Colonic mucosa (tissue), 4 donors: ENCODE results near the gene DESI1. TPM values are rescaled to one million over a fixed set of nuclear protein-coding genes. Genes with fewer than 3 reads are reported as not detected.

ENCODE experiments used
- DNase-seq: peaks from one replicate; pipeline ENCODE4 v3.0.0-alpha.2; 2020
- H3K27ac ChIP-seq: fragments of 200-600 bp; one replicate; pipeline ENCODE4 v1.8.0; 2021
- H3K27me3 ChIP-seq: fragments of 200-600 bp; one replicate; pipeline ENCODE4 v1.8.0; 2021
- H3K36me3 ChIP-seq: fragments of 200-600 bp; one replicate; pipeline ENCODE4 v1.8.0; 2021
- H3K4me1 ChIP-seq: fragments of 200-600 bp; one replicate; pipeline ENCODE4 v1.8.0; 2021; ENCODE audit warnings: mild to moderate bottlenecking
- H3K4me3 ChIP-seq: fragments of 200-600 bp; one replicate; pipeline ENCODE4 v1.8.0; 2021
- H3K9ac ChIP-seq, 2 donors: one replicate each; pipeline ENCODE4 v1.7.0; 2013; ENCODE audit warnings: control low read depth in 2 of 2, low read depth in 2 of 2, low read length in 2 of 2
- H3K9me3 ChIP-seq: fragments of 200-600 bp; one replicate; pipeline ENCODE4 v1.8.0; 2021
- CTCF ChIP-seq: fragments of 200-600 bp; IDR thresholded peaks from one replicate; pipeline ENCODE4 v1.8.0; 2022; ENCODE audit warnings: antibody characterized with exemption, mild to moderate bottlenecking
- intact Hi-C: fragments of 100-400 bp; cut with DNase I; formaldehyde crosslinking; loops from one replicate; pipeline ENCODE4 v1.14.1; 2022
- total RNA-seq, 2 donors: library from RNA; stranded (reverse); fragmentation: NEBNext Ultra II Directional in 1 of 2; extraction: Animal tissue kit (Norgen Biotek cat#: 25700) in 1 of 2; gene quantifications; one replicate each; pipeline ENCODE4 v1.2.1, GENCODE V29; 2021
- donor health status: healthy.
- donor health status: DM: no; HTN: no; CAD: no.
- donor health status: DM: no; HTN: no; CAD: no.

Gene DESI1
- total RNA-seq, 2 donors from 2014 or later, result 19.2 to 32.1 TPM

DNA sequence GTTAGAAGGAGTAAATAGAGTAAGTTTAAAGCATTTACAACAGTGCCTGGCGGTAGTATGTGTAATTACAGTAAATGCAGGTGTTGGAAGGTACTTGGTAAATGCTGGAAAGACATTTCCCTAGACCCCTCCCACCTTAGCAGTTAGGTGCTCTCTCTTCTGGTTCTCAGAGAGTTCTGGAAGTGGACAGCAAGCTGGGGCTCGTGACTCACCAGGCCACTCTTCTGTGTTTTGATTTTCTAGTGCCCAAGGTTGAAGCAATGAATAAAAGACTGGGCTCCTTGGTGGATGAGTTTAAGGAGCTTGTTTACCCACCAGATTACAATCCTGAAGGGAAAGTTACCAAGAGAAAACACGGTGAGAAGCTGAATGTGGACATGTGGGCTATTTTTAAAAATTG, 40.2 kb upstream of the DESI1 start:
- intact Hi-C loops, result no loop called here
- no peak for DNase-seq
- peaks cover 46% of the 10 kb centered on the region for H3K36me3 ChIP-seq

GRCh38 chr22:41660416-41660815, 39.6 kb upstream of the DESI1 start:
- intact Hi-C loops, result no loop called here
- no peak overlapping the region for H3K9ac ChIP-seq
- H3K27me3 ChIP-seq, result no peaks in the 10 kb centered on the region
- H3K4me1 ChIP-seq, result no peaks in the 10 kb centered on the region
- no peak for TF ChIP-seq CTCF
- peaks cover 46% of the 10 kb centered on the region for H3K36me3 ChIP-seq
- no peak for DNase-seq
- H3K4me3 ChIP-seq, result no peak overlapping the region
- no peak overlapping the region for H3K27ac ChIP-seq
- H3K9me3 ChIP-seq, result no peaks in the 10 kb centered on the region

More for the DNA sequence above, 40.2 kb upstream of the DESI1 start:
- no peaks in the 10 kb centered on the region for H3K9me3 ChIP-seq
- no peaks in the 10 kb centered on the region for H3K27me3 ChIP-seq
- no peaks in the 10 kb centered on the region for H3K4me1 ChIP-seq
- no peak overlapping the region for H3K9ac ChIP-seq
- H3K4me3 ChIP-seq, result no peak overlapping the region
- H3K27ac ChIP-seq, result no peak overlapping the region
- no peak for TF ChIP-seq CTCF

GRCh38 chr22:41659941-41660340, 39.1 kb upstream of the DESI1 start:
- H3K27ac ChIP-seq, result no peak overlapping the region
- no peaks in the 10 kb centered on the region for H3K4me1 ChIP-seq
- TF ChIP-seq CTCF, result no peak
- no peaks in the 10 kb centered on the region for H3K27me3 ChIP-seq
- no peaks in the 10 kb centered on the region for H3K9me3 ChIP-seq
- no peak overlapping the region for H3K9ac ChIP-seq
- no peak for DNase-seq
- intact Hi-C loops, result no loop called here
- H3K36me3 ChIP-seq, result peaks cover 48% of the 10 kb centered on the region
- no peak overlapping the region for H3K4me3 ChIP-seq

- no peaks in the 10 kb centered on the region for H3K27me3 ChIP-seq
- H3K4me1 ChIP-seq, result no peaks in the 10 kb centered on the region
- no peak overlapping the region for H3K27ac ChIP-seq
- no peak overlapping the region for H3K9ac ChIP-seq
- H3K9me3 ChIP-seq, result no peaks in the 10 kb centered on the region
- no peak for TF ChIP-seq CTCF
- intact Hi-C loops, result no loop called here
- DNase-seq, result no peak
- no peak overlapping the region for H3K4me3 ChIP-seq
- peaks cover 54% of the 10 kb centered on the region for H3K36me3 ChIP-seq
Measured at GRCh38 chr22:41658869-41659268, 38.0 kb upstream of the DESI1 start.

DNA sequence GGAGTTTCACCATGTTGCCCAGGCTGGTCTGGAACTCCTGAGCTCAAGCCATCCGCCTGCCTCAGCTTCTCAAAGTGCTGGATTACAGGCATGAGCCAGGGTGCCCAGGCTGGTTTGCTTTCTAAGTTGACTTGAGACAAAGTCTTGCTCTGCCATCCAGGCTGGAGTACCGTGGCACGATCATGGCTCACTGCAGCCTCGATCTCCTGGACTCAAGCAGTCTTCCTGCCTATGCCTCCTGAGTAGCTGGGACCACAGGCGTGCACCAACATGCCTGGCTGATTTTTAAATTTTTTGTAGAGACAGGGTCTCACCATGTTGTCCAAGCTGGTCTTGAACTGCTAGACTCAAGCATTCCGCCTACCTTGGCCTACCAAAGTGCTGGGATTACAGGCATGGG, 36.9 kb upstream of the DESI1 start:
- H3K27ac ChIP-seq, result no peak overlapping the region
- no peaks in the 10 kb centered on the region for H3K27me3 ChIP-seq
- no peak for DNase-seq
- no peak for TF ChIP-seq CTCF
- intact Hi-C loops, result no loop called here
- H3K9me3 ChIP-seq, result no peaks in the 10 kb centered on the region
- H3K36me3 ChIP-seq, result peaks cover 54% of the 10 kb centered on the region
- H3K9ac ChIP-seq, result no peak overlapping the region
- H3K4me3 ChIP-seq, result no peak overlapping the region
- H3K4me1 ChIP-seq, result no peaks in the 10 kb centered on the region

DNA sequence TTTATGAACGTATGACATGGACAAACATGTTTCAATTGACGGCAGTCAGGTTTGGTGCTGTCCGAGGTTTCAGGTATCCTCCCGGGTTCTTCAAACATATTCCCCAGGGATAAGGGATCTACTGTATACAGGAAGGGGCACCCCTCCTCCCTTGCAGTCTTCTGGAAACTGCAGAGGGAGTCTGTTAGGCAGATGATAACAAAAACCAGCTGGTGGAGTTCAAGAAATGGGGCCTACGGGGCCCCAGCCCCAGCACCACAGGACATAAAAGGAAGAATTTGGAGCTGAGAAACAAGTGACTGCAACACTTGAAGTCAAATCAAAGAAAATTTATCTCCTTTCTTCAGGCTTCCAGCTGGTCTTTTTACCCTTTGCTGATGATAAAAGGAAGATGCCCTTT, 35.7 kb upstream of the DESI1 start:
- Histone ChIP-seq H3K27ac (no peak overlapping the region), H3K4me3 (no peak overlapping the region), H3K9me3 (no peaks in the 10 kb centered on the region), H3K36me3 (peaks cover 53% of the 10 kb centered on the region), H3K4me1 (no peaks in the 10 kb centered on the region), H3K9ac (no peak overlapping the region), H3K27me3 (no peaks in the 10 kb centered on the region)
- TF ChIP-seq CTCF, result no peak
- DNase-seq, result no peak
- intact Hi-C loops, result no loop called here
